Measurements from ENCODE around the gene SLC6A19. TPM values are rescaled to one million over a fixed set of nuclear protein-coding genes. Genes with fewer than 3 reads are reported as not detected.

SLC6A19 gene
- total RNA-seq, 1 experiment from 2014 or later, result 0.04 TPM

- peaks cover 6% of the 10 kb centered on the region for H3K9me3 Mint-ChIP-seq
- ChIA-PET CTCF (interaction anchor here (0.6 to 3.1 kb wide), 14 partner anchors 11 to 470 kb away, joined by 3 to 23 read pairs (median 4); partner anchors contain the start of genes BRD9 and TRIP13), POLR2A (no interaction called here)
- no peaks in the 10 kb centered on the region for H3K36me3 Mint-ChIP-seq
- H3K27ac Mint-ChIP-seq, result no peak overlapping the region
- TF ChIP-seq EMX1 (CRISPR knock-in tag; IDR thresholded peaks at IDR 0.05), result no peak
- no peak for TF ChIP-seq ZNF423 (CRISPR knock-in tag; IDR thresholded peaks at IDR 0.05)
- no peak for TF ChIP-seq ZNF512 (CRISPR knock-in tag; IDR thresholded peaks at IDR 0.05; ENCODE audit: borderline replicate concordance)
- TF ChIP-seq ZNF263 (CRISPR knock-in tag; IDR thresholded peaks at IDR 0.05; ENCODE audit: low read depth), result no peak
- no peak for TF ChIP-seq ESRRA (CRISPR knock-in tag; IDR thresholded peaks at IDR 0.05; ENCODE audit: borderline replicate concordance)
- TF ChIP-seq ZBTB43 (CRISPR knock-in tag; IDR thresholded peaks at IDR 0.05), result no peak
- no peak for TF ChIP-seq TEAD1 (CRISPR knock-in tag; IDR thresholded peaks at IDR 0.05)
- TF ChIP-seq ZMAT4 (CRISPR knock-in tag; IDR thresholded peaks at IDR 0.05), result no peak
- no peak for TF ChIP-seq ZNF219 (CRISPR knock-in tag; IDR thresholded peaks at IDR 0.05; ENCODE audit: borderline replicate concordance)
- TF ChIP-seq SMAD3 (CRISPR knock-in tag; IDR thresholded peaks at IDR 0.05; ENCODE audit: borderline replicate concordance), result no peak
- TF ChIP-seq SP1 (CRISPR knock-in tag; conservative IDR thresholded peaks at IDR 0.05), result no peak
- no peak for TF ChIP-seq PREB (CRISPR knock-in tag; IDR thresholded peaks at IDR 0.05; ENCODE audit: borderline replicate concordance)
- TF ChIP-seq NFATC4 (CRISPR knock-in tag; IDR thresholded peaks at IDR 0.05), result no peak
- no peak for TF ChIP-seq CREM (CRISPR knock-in tag; IDR thresholded peaks at IDR 0.05)
- no peak for TF ChIP-seq ZNF121 (CRISPR knock-in tag; IDR thresholded peaks at IDR 0.05)
- no peak for TF ChIP-seq STAT6 (CRISPR knock-in tag; conservative IDR thresholded peaks at IDR 0.05; ENCODE audit: low read depth)
- TF ChIP-seq ATF6 (CRISPR knock-in tag; IDR thresholded peaks at IDR 0.05), result no peak
- TF ChIP-seq HMGXB4 (CRISPR knock-in tag; IDR thresholded peaks at IDR 0.05), result no peak
- TF ChIP-seq JUN (CRISPR knock-in tag; IDR thresholded peaks at IDR 0.05), result no peak
- no peak for DNase-seq (ENCODE audit: low spot score)
- ATAC-seq, result no peak
- no peaks in the 10 kb centered on the region for H3K4me1 Mint-ChIP-seq
- peaks cover 3% of the 10 kb centered on the region; the same call in 1 of the 2 replicates for H3K27me3 Mint-ChIP-seq (ENCODE audit: low read depth)
- no peak overlapping the region for H3K4me3 Mint-ChIP-seq
Observed at GRCh38 chr5:1175015-1175414, 26.4 kb upstream of the SLC6A19 start.
